HG02798 (cell line): ENCODE data around the gene TXNDC16.
"Not testable (repeated sequence)": the region's sequence is repeated elsewhere in the genome, so short reads cannot be mapped to it uniquely, and the experiment has no call there.

ENCODE experiments used
- ATAC-seq: cut with Tn5 transposase; IDR thresholded peaks from one replicate; pipeline ENCODE4 v1.9.1; 2021; ENCODE audit warnings: mild to moderate bottlenecking; ENCODE audit not compliant: unreplicated experiment, poor library complexity

TXNDC16 gene, protein sequence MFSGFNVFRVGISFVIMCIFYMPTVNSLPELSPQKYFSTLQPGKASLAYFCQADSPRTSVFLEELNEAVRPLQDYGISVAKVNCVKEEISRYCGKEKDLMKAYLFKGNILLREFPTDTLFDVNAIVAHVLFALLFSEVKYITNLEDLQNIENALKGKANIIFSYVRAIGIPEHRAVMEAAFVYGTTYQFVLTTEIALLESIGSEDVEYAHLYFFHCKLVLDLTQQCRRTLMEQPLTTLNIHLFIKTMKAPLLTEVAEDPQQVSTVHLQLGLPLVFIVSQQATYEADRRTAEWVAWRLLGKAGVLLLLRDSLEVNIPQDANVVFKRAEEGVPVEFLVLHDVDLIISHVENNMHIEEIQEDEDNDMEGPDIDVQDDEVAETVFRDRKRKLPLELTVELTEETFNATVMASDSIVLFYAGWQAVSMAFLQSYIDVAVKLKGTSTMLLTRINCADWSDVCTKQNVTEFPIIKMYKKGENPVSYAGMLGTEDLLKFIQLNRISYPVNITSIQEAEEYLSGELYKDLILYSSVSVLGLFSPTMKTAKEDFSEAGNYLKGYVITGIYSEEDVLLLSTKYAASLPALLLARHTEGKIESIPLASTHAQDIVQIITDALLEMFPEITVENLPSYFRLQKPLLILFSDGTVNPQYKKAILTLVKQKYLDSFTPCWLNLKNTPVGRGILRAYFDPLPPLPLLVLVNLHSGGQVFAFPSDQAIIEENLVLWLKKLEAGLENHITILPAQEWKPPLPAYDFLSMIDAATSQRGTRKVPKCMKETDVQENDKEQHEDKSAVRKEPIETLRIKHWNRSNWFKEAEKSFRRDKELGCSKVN

DNA sequence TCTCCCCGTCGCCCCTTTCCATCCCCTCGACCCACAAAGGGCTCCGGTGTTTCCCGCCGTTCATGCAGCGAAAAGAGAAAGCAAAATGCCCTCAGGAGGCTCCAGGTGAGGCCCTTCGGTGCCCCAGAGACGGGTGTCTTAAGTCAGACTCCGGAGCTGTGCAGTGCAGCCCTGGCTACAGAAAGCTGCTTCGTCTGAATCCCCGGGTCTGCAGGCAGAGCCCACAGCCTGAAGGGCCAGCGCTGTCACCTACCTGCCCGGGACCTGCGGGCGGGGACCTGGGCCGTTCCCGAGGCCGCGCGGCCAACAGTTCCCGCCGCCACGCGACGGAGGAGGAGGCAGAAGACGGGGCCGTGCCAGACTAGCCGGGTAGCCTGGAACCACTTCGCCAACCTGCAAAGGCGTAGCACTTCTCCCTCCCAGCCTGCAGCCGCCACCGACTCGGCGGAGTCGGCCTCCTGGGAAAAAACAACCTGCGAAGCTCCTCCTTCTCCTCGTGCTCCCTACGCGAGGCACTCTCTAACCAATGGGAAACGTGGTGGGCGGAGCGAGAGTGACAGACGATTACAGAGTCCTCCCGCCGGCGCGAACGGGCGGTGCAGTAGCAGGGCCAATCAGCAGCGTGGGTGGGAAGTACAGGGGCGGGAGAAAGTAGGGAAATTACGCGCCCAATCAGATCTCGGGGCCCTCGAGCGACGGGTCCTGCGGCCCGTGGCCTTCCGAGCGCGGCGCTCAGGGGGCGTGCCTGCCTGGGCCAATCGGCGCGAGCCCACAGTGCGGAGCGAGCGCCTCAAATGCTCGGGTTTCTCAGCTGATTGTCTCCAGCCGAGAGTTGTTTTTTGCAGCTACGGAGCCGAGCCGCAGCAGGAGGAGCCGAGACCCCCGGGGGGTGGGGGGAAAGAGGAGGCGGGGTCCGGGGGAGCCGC is at the start of gene TXNDC16, which contains the start of gene GPR137C:
Gene TXNDC16 (minus strand): TSS at position 443 of the 926 bp plus-strand sequence. CDS start 8,948 bp downstream, outside the sequence.
Gene GPR137C (plus strand): TSS at position 774 of the 926 bp plus-strand sequence. CDS start 312 bp downstream, outside the sequence.
- peak; percentile 95 for ATAC-seq

DNA sequence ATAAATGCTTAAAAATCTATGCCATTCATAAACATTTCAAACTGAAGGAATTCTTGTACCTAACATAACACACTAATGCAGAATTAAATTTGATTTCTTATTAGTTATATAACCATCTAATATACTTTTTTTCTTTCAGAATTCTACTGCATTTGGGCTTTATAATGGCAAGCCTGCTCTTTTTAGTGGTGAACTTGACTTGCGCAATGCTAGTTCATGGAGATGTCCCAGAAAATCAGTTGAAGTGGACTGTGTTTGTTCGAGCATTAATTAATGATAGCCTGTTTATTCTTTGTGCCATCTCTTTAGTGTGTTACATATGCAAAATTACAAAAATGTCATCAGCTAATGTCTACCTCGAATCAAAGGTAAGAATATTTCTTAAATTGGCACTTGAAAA is 47.7 kb upstream of the TXNDC16 start:
- ATAC-seq: no peak

DNA sequence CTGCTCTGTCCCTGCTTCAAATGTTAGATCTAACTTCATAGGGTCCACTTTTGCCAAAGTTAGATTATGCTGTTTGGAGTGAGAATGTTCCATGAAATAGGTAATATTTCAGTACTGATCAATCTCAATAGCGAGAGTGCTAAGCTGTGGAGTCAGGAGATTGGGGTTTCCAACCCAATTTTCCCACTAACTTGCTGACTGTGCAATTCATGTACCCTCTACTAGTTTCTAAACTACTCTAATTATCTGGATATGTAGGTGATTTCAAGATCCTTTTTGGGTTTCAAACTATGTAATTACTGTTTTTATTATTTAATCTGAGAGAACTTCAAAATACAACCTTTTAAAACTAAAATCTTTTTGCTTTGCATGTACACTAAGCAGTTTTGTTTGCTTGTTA is 46.3 kb upstream of the TXNDC16 start:
- no peak for ATAC-seq

DNA sequence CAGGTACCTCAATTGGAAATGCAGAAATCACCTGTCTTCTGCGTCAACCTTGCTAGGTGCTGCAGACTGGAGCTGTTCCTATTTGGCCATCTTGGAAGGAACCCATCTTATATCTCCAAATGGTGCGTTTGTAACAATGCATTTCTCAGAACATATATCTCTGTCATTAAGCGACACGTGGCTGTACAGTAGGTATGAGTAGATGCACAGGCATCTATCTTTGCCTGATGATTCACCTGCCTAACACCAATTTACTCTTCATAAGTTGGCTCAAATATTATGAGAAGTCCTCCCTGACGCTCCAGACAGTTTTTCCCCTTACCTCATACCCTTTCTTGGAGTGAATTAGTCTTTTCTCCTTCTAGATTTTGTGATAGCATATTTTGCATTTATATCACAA is 44.6 kb upstream of the TXNDC16 start:
- no peak for ATAC-seq

DNA sequence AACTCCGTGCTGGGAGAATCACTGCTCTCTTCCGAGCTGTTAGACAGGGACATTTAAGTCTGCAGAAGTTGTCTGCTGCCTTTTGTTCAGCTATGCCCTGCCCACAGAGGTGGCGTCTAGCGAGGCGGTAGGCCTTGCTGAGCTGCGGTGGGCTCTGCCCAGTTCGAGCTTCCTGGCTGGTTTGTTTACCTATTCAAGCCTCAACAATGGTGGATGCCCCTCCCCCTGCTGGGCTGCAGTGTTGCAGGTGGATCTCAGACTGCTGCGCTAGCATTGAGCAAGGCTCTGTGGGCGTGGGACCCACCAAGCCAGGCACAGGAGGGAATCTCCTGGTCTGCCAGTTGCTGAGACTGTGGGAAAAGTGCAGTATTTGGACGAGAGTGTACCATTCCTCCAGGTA is 44.0 kb upstream of the TXNDC16 start:
- no peak for ATAC-seq

DNA sequence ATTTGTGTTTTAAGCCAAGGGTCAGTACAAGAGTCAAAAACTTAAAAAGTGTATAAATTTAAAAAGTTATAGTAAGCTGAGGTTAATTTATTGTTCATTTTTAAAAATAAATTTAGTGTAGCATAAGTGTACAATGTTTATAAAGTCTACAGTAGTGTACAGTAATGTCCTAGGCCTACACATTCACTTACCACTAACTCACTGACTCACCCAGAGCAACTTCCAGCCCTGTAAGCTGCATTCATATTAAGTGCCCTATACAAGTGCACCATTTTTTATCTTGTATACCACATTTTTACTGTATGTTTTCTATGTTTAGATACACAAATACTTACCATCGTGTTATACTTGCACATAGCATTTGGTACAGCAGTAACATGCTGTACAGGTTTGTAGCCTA is 38.0 kb upstream of the TXNDC16 start:
- ATAC-seq: no peak

DNA sequence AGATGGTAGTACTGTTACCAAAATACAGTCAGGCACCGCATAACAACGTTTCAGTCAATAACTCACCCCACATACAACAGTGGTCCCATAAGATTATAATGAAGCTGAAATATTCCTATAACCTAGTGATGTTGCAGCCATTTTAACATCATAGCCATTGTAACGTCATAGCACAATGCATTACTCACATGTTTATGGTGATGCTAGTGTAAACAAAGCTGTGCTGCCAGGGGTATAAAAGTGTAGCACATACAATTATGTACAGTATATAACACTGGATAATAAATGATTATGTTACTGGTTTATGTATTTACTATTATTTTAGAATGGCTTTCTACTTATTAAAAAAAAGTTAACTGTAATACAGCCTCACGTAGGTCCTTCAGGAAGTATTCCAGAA is 37.3 kb upstream of the TXNDC16 start:
- no peak for ATAC-seq

DNA sequence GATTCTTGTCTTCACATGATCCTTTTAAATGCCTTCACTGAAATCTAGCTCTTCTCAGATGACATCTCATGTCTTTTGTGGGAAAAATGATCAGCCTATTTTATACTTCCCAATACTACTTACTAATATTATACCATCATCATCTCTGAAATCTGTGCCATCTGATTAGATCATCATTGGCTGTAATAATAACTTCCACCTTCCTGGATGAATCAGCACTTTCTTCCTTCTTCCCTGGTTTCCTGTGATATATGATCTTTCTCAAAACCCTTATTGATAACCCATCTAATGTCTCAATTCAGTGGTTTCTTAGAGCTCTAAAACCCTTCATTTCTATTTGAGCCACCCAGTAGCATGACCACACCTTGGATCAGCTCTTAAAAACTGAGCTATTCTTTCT is 31.2 kb upstream of the TXNDC16 start:
- ATAC-seq: no peak

DNA sequence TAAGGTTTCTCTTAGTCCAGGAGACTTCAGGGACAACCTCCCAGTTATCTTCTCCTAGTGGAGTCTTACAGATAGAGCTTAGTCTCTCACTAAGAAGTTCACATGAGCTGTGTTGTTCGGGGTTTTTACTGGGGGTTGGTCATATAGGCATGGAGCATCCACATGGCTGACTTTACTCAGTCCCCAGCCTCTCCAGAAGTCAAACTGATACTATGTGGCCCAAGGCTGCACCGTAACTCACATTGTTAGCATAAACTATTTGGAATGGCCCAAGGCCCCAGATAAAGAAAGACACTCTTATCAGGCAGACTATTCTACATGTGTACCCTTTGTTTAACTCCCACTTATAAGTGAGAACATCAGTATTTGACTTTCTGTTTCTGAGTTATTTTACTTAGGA is 23.6 kb upstream of the TXNDC16 start:
- no peak for ATAC-seq

DNA sequence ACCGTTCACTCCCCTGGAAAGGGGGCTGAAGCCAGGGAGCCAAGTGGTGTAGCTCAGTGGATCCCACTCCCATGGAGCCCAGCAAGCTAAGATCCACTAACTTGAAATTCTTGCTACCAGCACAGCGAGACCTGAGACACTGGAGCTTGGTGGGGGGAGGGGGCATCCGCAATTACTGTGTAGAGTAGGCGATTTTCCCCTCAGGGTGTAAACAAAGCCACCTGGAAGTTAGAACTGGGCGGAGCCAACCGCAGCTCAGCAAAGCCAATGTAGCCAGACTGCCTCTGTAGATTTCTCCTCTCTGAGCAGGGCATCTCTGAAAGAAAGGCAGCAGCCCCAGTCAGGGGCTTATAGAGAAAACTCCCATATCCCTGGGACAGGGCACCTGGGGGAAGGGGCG is 16.1 kb upstream of the TXNDC16 start:
- not testable (repeated sequence) for ATAC-seq

DNA sequence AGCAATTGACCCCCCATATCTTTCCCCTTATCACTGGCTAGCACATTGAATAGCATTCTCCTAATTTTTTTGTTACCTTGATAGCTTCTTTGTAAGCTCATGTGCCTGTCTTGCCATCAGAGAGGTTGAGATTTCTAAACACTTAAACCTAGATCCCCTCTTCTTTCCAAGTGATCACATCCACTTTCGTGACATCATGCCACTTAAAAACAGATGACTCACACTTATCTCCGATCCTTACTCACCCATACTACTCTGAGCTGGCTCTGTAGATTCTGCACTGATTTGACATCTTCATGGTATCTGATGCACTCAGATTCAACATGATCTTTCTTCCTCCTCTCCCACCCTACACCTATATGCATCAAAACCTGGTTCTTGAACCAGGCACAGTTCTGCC is 10.8 kb upstream of the TXNDC16 start:
- ATAC-seq: no peak

DNA sequence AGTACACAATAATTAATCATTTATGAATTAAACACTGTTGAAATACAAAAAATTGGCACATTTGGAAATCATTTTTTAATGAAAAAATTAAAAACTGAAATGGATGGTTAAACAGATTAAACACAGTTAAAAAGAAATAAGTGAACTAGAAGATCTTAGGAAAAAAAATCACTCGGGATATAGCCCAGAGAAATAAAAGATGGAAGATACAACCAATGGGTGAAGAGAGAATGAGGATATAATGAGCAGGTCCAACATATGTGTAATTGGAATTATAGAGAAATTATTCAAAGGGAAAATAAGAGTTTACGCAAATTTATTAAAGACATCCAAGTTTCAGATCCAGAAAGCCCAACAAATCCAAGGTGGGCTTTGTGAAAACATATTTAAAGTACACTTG is 6.4 kb upstream of the TXNDC16 start:
- ATAC-seq: no peak

DNA sequence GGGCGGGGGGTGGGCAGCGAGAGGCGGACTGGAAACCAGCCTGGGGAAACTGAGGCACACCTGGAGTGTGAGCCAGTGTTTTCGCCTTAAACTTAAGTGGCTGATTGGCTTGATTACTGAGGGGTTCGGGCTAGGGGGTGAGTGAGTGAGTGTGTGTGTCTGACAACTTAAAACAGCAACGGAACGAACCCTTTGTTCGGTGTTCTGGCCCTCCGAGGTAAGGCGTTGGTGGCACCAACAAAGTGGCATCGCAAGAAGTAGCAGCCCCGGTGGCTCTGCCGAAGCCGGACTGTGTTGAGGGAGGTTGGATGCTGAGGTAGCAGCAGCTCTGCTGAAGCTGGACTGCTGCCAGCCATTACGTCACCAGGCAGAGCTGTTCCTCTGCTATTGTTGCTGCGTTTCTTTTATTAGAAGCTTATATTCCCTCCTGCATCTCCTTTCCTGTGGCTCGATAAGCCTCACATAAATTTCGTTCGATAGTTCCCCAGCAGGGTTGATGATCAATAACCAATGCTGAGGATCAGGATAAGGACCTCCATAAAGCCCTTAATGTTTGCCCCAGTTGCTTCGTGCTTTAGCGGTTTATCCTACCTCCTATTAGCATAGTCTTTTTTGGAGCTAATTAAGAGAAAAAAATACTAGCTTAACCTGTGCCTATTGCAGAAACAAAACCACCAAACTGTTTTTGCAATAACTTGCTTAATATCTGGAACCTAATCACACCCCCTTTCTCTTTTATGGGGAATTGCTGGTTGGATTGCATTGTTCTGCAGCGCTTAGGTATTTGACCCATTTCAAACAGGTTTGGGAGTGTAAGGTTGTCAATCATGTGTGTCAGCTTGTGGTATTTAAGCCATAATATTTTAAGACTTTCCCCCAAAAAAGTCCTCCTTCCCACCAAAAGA is 1.6 kb upstream of the TXNDC16 start:
- ATAC-seq: no peak

DNA sequence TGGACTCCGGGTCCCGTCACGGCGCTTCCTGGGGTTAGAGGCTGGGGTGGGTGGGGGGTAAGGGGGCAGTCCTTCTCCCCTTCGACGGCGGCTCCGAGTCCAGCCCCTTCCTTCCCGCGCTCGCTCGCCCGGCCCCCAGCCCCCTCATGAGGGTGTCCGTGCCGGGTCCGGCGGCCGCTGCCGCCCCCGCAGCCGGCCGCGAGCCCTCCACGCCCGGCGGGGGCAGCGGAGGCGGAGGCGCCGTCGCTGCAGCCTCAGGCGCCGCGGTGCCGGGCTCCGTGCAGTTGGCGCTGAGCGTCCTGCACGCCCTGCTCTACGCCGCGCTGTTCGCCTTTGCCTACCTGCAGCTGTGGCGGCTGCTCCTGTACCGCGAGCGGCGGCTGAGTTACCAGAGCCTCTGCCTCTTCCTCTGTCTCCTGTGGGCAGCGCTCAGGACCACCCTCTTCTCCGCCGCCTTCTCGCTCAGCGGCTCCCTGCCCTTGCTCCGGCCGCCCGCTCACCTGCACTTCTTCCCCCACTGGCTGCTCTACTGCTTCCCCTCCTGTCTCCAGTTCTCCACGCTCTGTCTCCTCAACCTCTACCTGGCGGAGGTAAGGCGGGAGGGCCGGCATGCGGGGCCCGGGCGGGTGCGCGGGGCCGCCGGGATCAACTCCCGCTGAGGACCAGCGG is 831 bp upstream of the TXNDC16 start:
- peak; percentile 14 for ATAC-seq

DNA sequence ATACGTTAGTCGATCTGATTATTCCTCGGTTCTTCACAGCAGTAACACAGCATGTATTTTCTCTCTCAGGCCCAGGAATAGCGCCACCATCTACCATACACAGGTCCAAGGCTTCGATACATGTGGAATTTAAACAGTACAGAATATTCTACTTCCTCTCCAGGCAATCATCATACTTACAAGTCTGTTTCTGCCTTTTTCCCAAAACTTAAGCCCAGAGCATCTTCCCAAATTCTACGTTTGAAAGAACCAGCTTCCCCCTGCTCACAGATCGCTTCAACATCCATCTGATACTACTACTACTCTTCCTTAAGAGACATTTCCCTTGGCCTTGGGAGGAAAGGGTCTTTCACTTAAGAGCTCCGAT is 626 bp downstream of the TXNDC16 start:
- no peak for ATAC-seq

DNA sequence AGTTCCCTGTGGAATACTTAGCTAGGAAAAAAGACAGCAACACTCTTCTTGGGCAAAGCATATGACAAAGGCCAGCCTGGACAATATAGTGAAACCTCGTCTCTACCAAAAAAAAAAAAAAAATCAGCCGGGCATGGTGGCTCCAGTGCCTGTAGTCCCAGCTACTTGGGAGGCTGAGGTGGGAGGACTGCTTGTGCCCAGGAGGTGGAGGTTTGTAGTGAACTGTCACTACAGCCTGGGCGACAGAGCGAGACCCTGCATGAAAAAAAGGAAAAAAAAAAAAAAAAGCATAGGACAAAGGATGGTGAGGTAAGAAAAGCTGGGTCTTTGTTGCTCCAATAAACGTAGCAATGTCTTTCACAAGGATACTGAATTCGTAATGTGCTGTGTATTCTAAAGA is 1.1 kb downstream of the TXNDC16 start:
- ATAC-seq: no peak

DNA sequence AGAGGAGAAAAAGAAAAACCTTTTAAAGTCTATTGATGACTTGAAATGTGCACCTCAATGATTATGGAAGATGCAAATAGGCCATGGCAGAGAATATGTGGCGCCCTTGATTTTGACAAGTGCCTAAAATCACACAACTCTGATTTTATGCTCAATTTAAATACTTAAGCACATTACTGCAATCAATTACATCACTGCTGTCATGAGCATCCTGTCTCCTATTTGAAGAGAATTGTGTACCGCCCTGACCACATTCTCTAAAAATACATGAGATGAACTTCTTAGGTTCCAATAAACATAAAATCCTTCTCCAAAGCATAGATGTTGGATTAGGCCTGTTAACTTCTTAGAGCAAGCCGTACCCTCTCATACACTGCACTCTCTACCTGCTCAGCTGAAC is 1.6 kb downstream of the TXNDC16 start:
- ATAC-seq: no peak

DNA sequence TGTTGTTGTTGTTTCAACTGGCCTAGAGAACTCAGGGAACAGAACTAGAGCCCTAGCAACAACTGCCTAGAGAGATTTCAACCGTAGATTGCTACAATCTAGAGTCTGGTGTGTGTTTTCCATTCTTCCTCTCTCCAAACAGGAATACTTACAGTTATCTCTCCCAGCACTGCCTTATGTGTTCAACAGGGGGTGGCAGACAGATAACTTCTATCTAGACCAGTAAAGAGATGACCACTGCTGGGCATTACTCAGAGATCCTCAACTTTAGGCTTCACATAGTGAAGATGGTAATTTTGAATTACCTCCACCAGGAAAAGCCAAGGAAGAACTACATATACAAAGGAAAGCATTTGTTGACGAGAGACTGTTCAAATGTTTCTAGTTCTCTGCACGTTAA is 4.8 kb downstream of the TXNDC16 start:
- ATAC-seq: no peak

DNA sequence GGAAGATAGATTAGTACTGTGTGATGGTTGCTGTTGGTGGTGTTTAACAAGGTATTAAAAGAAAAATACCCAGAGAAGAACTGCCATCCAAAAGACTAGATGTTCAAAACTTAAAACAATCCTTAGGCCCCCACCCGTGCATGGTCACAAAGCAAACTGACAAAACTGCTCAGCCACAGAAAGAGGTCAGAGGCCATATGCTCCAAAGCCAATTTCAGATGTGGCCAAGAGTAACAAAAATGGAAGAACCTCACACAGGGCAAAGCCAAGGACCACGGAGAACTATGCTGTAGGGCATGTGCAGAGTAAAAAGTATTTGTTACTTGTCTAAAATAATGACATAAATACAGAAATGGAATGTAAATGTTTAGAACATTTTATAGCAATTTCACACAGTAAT is 5.3 kb downstream of the TXNDC16 start:
- ATAC-seq: no peak
